MM.1S (cell line): ENCODE data around the gene NOXO1.

Experiments
- DNase-seq: peaks from one replicate; pipeline ENCODE4 v3.0.0-alpha.2; 2015
- H2AFZ ChIP-seq: fragments of 300-600 bp; sonication (generic); 2 replicates; pipeline ENCODE4 v1.6.0; 2016; ENCODE audit warnings: antibody characterized with exemption, low read length
- H3F3A ChIP-seq: fragments of 300-600 bp; sonication (generic); 2 replicates; pipeline ENCODE4 v1.6.1; 2016; ENCODE audit warnings: mild to moderate bottlenecking, antibody characterized with exemption, low read length, moderate library complexity, mixed read lengths; ENCODE audit not compliant: insufficient read depth
- H3K27ac ChIP-seq: fragments of 300-600 bp; sonication (generic); 2 replicates; pipeline ENCODE4 v1.5.1; 2016; ENCODE audit warnings: mild to moderate bottlenecking, low read length
- H3K27me3 ChIP-seq: fragments of 300-600 bp; sonication (generic); replicated peaks from 2 replicates; pipeline ENCODE4 v1.6.0; 2016; ENCODE audit warnings: low read length; ENCODE audit not compliant: insufficient read depth
- H3K36me3 ChIP-seq: fragments of 300-600 bp; sonication (generic); replicated peaks from 2 replicates; pipeline ENCODE4 v1.6.1; 2016; ENCODE audit warnings: mild to moderate bottlenecking, low read length, mixed read lengths; ENCODE audit not compliant: insufficient read depth
- H3K4me1 ChIP-seq: fragments of 300-600 bp; sonication (generic); 2 replicates; pipeline ENCODE4 v1.6.1; 2016; ENCODE audit warnings: low read length, mixed read lengths
- H3K4me2 ChIP-seq: fragments of 300-600 bp; sonication (generic); 2 replicates; pipeline ENCODE4 v1.6.0; 2016; ENCODE audit warnings: low read depth, low read length
- H3K4me3 ChIP-seq: fragments of 300-600 bp; sonication (generic); 2 replicates; pipeline ENCODE4 v1.5.1; 2016; ENCODE audit warnings: low read length, mixed read lengths
- H3K79me2 ChIP-seq: fragments of 300-600 bp; sonication (generic); 2 replicates; pipeline ENCODE4 v1.6.1; 2016; ENCODE audit warnings: mixed run types, low read length, mixed read lengths
- H3K9ac ChIP-seq: fragments of 300-600 bp; sonication (generic); 2 replicates; pipeline ENCODE4 v1.6.1; 2016; ENCODE audit warnings: low read length, mixed read lengths
- H3K9me2 ChIP-seq: fragments of 300-600 bp; sonication (generic); replicated peaks from 2 replicates; pipeline ENCODE4 v1.6.1; 2016; ENCODE audit warnings: mild to moderate bottlenecking, low read length, mixed read lengths; ENCODE audit not compliant: insufficient read depth
- H3K9me3 ChIP-seq: fragments of 300-600 bp; sonication (generic); replicated peaks from 2 replicates; pipeline ENCODE4 v1.6.1; 2016; ENCODE audit warnings: mild to moderate bottlenecking, low read length, mixed read lengths; ENCODE audit not compliant: insufficient read depth
- H4K20me1 ChIP-seq: fragments of 300-600 bp; sonication (generic); 2 replicates; pipeline ENCODE4 v1.6.1; 2016; ENCODE audit warnings: mild to moderate bottlenecking, low read length, moderate library complexity, mixed read lengths; ENCODE audit not compliant: insufficient read depth
- CTCF ChIP-seq: fragments of 300-600 bp; sonication (generic); IDR thresholded peaks from 2 replicates; pipeline ENCODE4 v1.5.1; 2016; ENCODE audit warnings: antibody characterized with exemption, low read length, mixed read lengths
- EZH2 ChIP-seq: fragments of 300-600 bp; sonication (generic); optimal IDR thresholded peaks from 2 replicates; pipeline ENCODE3; 2017; ENCODE audit warnings: low read depth, mild to moderate bottlenecking, antibody characterized with exemption, low read length, mixed read lengths
- EZH2phosphoT487 ChIP-seq: fragments of 300-600 bp; sonication (generic); IDR thresholded peaks from 2 replicates; pipeline ENCODE4 v1.6.1; 2018; ENCODE audit warnings: antibody characterized with exemption, low read length

The NOXO1 gene

GRCh38 chr16:2001456-2002355 lies 20.4 kb upstream of the NOXO1 start:
- no peak overlapping the region for H3K9ac ChIP-seq
- no peaks in the 10 kb centered on the region for H3K9me3 ChIP-seq
- no peak for TF ChIP-seq EZH2phosphoT487
- TF ChIP-seq EZH2, result no peak
- no peak for TF ChIP-seq CTCF
- H3K4me3 ChIP-seq, result no peak overlapping the region
- no peaks in the 10 kb centered on the region for H3K4me1 ChIP-seq
- H3K27ac ChIP-seq, result no peak overlapping the region
- peaks cover 40% of the 10 kb centered on the region for H3K79me2 ChIP-seq
- no peaks in the 10 kb centered on the region; the same call in 1 of the 2 replicates for H4K20me1 ChIP-seq
- H3K36me3 ChIP-seq, result no peaks in the 10 kb centered on the region
- no peak overlapping the region for H2AFZ ChIP-seq
- no peak overlapping the region for H3K4me2 ChIP-seq
- DNase-seq, result no peak
- H3K27me3 ChIP-seq, result no peaks in the 10 kb centered on the region
- no peaks in the 10 kb centered on the region for H3F3A ChIP-seq
- H3K9me2 ChIP-seq, result no peaks in the 10 kb centered on the region

- no peak overlapping the region for H3K4me3 ChIP-seq
- H3K36me3 ChIP-seq, result no peaks in the 10 kb centered on the region
- H2AFZ ChIP-seq, result no peak overlapping the region
- H4K20me1 ChIP-seq, result no peaks in the 10 kb centered on the region; the same call in 1 of the 2 replicates
- no peak for DNase-seq
- no peaks in the 10 kb centered on the region for H3K9me3 ChIP-seq
- no peak overlapping the region for H3K4me2 ChIP-seq
- H3K9me2 ChIP-seq, result no peaks in the 10 kb centered on the region
- no peak overlapping the region for H3K9ac ChIP-seq
- no peaks in the 10 kb centered on the region for H3F3A ChIP-seq
- TF ChIP-seq EZH2 (no peak), EZH2phosphoT487 (no peak), CTCF (no peak)
- H3K4me1 ChIP-seq, result no peaks in the 10 kb centered on the region
- no peaks in the 10 kb centered on the region for H3K27me3 ChIP-seq
- H3K27ac ChIP-seq, result no peak overlapping the region
- peaks cover 33% of the 10 kb centered on the region for H3K79me2 ChIP-seq
These were observed 19.8 kb upstream of the NOXO1 start for GRCh38 chr16:2001035-2001434.

- no peak for DNase-seq
- Histone ChIP-seq H3K9ac (no peak overlapping the region), H3K27me3 (no peaks in the 10 kb centered on the region), H3K9me2 (no peaks in the 10 kb centered on the region), H2AFZ (no peak overlapping the region), H3K27ac (no peak overlapping the region), H3K36me3 (no peaks in the 10 kb centered on the region), H3F3A (no peaks in the 10 kb centered on the region), H4K20me1 (no peaks in the 10 kb centered on the region), H3K4me1 (no peaks in the 10 kb centered on the region), H3K4me3 (no peak overlapping the region), H3K79me2 (peaks cover 22% of the 10 kb centered on the region), H3K4me2 (no peak overlapping the region), H3K9me3 (no peaks in the 10 kb centered on the region)
- no peak for TF ChIP-seq EZH2
- TF ChIP-seq CTCF, result no peak
- no peak for TF ChIP-seq EZH2phosphoT487
These were observed 18.7 kb upstream of the NOXO1 start for GRCh38 chr16:1999866-2000514.
